Fibroblast of lung (primary cell): ENCODE results near the gene CRYBG1.

Experiments used
- CTCF ChIP-seq, 2 donors: IDR thresholded peaks in 1 of 2; conservative IDR thresholded peaks in 1 of 2; 1 replicate in 1 of 2; 2 replicates in 1 of 2; pipeline ENCODE4 v1.5.1; 2011 to 2012; ENCODE audit warnings: low read length in 2 of 2, control low read depth in 1 of 2, inconsistent platforms in 1 of 2, low read depth in 1 of 2, mild to moderate bottlenecking in 1 of 2
- EZH2 ChIP-seq: IDR thresholded peaks from 2 replicates; pipeline ENCODE4 v1.5.1; 2012; ENCODE audit warnings: low read length, control low read depth, mild to moderate bottlenecking; ENCODE audit errors: missing control alignments

- TF ChIP-seq CTCF (conservative IDR thresholded peaks at IDR 0.05 in 1 of 2, IDR thresholded peaks at IDR 0.05 in 1 of 2; ENCODE audit: low read depth in 1 of 2, low read length in 2 of 2) (no peak), EZH2 (no peak)
Measured at GRCh38 chr6:106442395-106442794, 81.9 kb downstream of the CRYBG1 start.
